Activated CD4-positive, alpha-beta T cell treated with anti-CD3 and anti-CD28 coated beads for 36 hours (primary cell): ENCODE measurements around the gene SLC25A25. TPM values are rescaled to one million over a fixed set of nuclear protein-coding genes. Genes with fewer than 3 reads are reported as not detected.

Experiments
- total RNA-seq, 2 experiments: library from RNA; stranded (reverse); gene quantifications; one replicate each; pipeline ENCODE4 v1.2.3, GENCODE V29; 2021

SLC25A25 gene
- total RNA-seq, 2 experiments from 2014 or later = 6.9 to 10.8 TPM

Other genes starting within 250 kb of the SLC25A25 start
- 10 to 100 TPM; 13.9 to 15.2 TPM for gene ENG, start 213.6 kb upstream of the SLC25A25 start, total RNA-seq
- 10 to 100 TPM; 14.5 to 23.9 TPM for gene AK1, start 190.6 kb upstream of the SLC25A25 start, total RNA-seq
- 10 to 100 TPM; 46.3 to 63.3 TPM for gene ST6GALNAC6, start 168.6 kb upstream of the SLC25A25 start, total RNA-seq
- 10 to 100 TPM; 14.9 to 20.7 TPM for gene ST6GALNAC4, start 151.2 kb upstream of the SLC25A25 start, total RNA-seq
- 1 to 10 TPM; 1.9 to 2.8 TPM for gene PIP5KL1, start 137.5 kb upstream of the SLC25A25 start, total RNA-seq
- gene DPM2, start 130.4 kb upstream of the SLC25A25 start, total RNA-seq = 10 to 100 TPM; 44.1 to 46.6 TPM
- gene EEIG1, start 87.2 kb upstream of the SLC25A25 start, total RNA-seq = 10 to 100 TPM; 56.2 to 58.4 TPM
- gene NAIF1, start 912 bp upstream of the SLC25A25 start, total RNA-seq = 10 to 100 TPM; 11.3 to 13.7 TPM
- gene PTGES2, start 59.5 kb downstream of the SLC25A25 start, total RNA-seq = 10 to 100 TPM; 47.7 to 48.5 TPM
- gene LCN2, start 81.2 kb downstream of the SLC25A25 start, total RNA-seq = not detected
- 10 to 100 TPM; 64.4 to 68.5 TPM for gene BBLN, start 92.0 kb downstream of the SLC25A25 start, total RNA-seq
- gene CIZ1, start 123.3 kb downstream of the SLC25A25 start, total RNA-seq = 100 to 1,000 TPM in 1 of 2 experiments, 10 to 100 TPM in 1; 79.5 to 110 TPM
- under 1 TPM; 0.50 to 0.72 TPM for gene DNM1, start 135.1 kb downstream of the SLC25A25 start, total RNA-seq
- gene GOLGA2, start 207.8 kb downstream of the SLC25A25 start, total RNA-seq = 10 to 100 TPM; 28.4 to 29.4 TPM
- 10 to 100 TPM; 13.1 to 14.1 TPM for gene SWI5, start 208.0 kb downstream of the SLC25A25 start, total RNA-seq